Common myeloid progenitor, CD34-positive (primary cell): ENCODE data around the gene RHOH.

ENCODE experiments used
- CTCF ChIA-PET: fragments of 350-600 bp; sonication (Branson Sonifier 250); formaldehyde crosslinking; loops from one replicate; lab custom pipeline; 2021; ENCODE audit warnings: antibody characterized with exemption; lab: Charles Lee
- POLR2A ChIA-PET: fragments of 350-600 bp; sonication (Branson Sonifier 250); formaldehyde crosslinking; loops from one replicate; lab custom pipeline; 2021; ENCODE audit warnings: antibody characterized with exemption; lab: Charles Lee
- DNase-seq, 3 donors: peaks; one replicate each; pipeline versions ENCODE4 v3.0.0 to v3.0.0-alpha.2; 2013
- H3K27ac ChIP-seq, 2 experiments: 1 replicate in 1 of 2; 2 replicates in 1 of 2; pipeline ENCODE4 v1.7.0; 2013; ENCODE audit warnings: inconsistent platforms in 2 of 2, low read length in 2 of 2, mild to moderate bottlenecking in 2 of 2, low read depth in 1 of 2, moderate library complexity in 1 of 2; ENCODE audit not compliant: severe bottlenecking in 2 of 2, insufficient read depth in 1 of 2, poor library complexity in 1 of 2
- H3K27me3 ChIP-seq, 5 experiments: replicated peaks in 2 of 5; 1 replicate in 3 of 5; 2 replicates in 2 of 5; pipeline versions ENCODE4 v1.6.1 to v1.7.0; 2013; ENCODE audit warnings: low read length in 4 of 5, mild to moderate bottlenecking in 2 of 5, moderate library complexity in 2 of 5, inconsistent platforms in 1 of 5; ENCODE audit not compliant: insufficient read depth in 5 of 5, control insufficient read depth in 4 of 5
- H3K36me3 ChIP-seq, 4 experiments: 1 replicate in 2 of 4; 2 replicates in 2 of 4; pipeline versions ENCODE4 v1.6.1 to v1.7.0; 2013; ENCODE audit warnings: low read length in 3 of 4, control low read depth in 1 of 4, mild to moderate bottlenecking in 1 of 4; ENCODE audit not compliant: control insufficient read depth in 4 of 4, insufficient read depth in 4 of 4
- H3K4me1 ChIP-seq, 4 experiments: 1 replicate in 3 of 4; 2 replicates in 1 of 4; pipeline versions ENCODE4 v1.6.1 to v1.7.1; 2013; ENCODE audit warnings: low read length in 3 of 4, mild to moderate bottlenecking in 3 of 4, control low read depth in 1 of 4, inconsistent platforms in 1 of 4, moderate library complexity in 1 of 4; ENCODE audit not compliant: control insufficient read depth in 4 of 4, insufficient read depth in 4 of 4; ENCODE audit errors: control extremely low read depth in 1 of 4
- H3K4me3 ChIP-seq, 7 experiments: 1 replicate in 4 of 7; 2 replicates in 3 of 7; pipeline versions ENCODE4 v1.5.1 to v1.7.0; 2013; ENCODE audit warnings: mild to moderate bottlenecking in 7 of 7, low read length in 6 of 7, moderate library complexity in 6 of 7, inconsistent platforms in 2 of 7, low read depth in 2 of 7, control low read depth in 1 of 7; ENCODE audit not compliant: insufficient read depth in 4 of 7, control insufficient read depth in 1 of 7; ENCODE audit errors: extremely low read depth in 1 of 7
- H3K9me3 ChIP-seq, 5 experiments: 1 replicate in 4 of 5; 2 replicates in 1 of 5; pipeline versions ENCODE4 v1.6.1 to v1.7.1; 2013; ENCODE audit warnings: low read length in 4 of 5, mild to moderate bottlenecking in 2 of 5, inconsistent platforms in 1 of 5, low read depth in 1 of 5, moderate library complexity in 1 of 5; ENCODE audit not compliant: control insufficient read depth in 4 of 5, insufficient read depth in 2 of 5; ENCODE audit errors: control extremely low read depth in 1 of 5
- WGBS: methylation state at CpG from one replicate; pipeline ENCODE4 v1.1.5; 2013; ENCODE audit not compliant: insufficient coverage; 5-methylcytosine and 5-hydroxymethylcytosine counted together

RHOH gene

GRCh38 chr4:40241026-40241425, 44.2 kb downstream of the RHOH start:
- H3K4me3 ChIP-seq: no peak overlapping the region
- WGBS: 71% methylated on average over 4 of the region's 4 CpGs
- peak overlapping the region; percentile 16 to 52 for H3K27ac ChIP-seq
- no peaks in the 10 kb centered on the region for H3K9me3 ChIP-seq
- ChIA-PET CTCF (interaction anchor here (1.5 to 2.4 kb wide), 3 partner anchors 9 to 46 kb away, joined by 3 to 12 read pairs (median 4); no protein-coding TSS in a partner anchor), POLR2A (no interaction called here)
- H3K27me3 ChIP-seq: no peaks in the 10 kb centered on the region
- no peak for DNase-seq
- peaks cover 12 to 34% (median 23%) of the 10 kb centered on the region in 4 experiments for H3K36me3 ChIP-seq
- H3K4me1 ChIP-seq: peaks cover 13 to 61% (median 55%) of the 10 kb centered on the region in 4 experiments

DNA sequence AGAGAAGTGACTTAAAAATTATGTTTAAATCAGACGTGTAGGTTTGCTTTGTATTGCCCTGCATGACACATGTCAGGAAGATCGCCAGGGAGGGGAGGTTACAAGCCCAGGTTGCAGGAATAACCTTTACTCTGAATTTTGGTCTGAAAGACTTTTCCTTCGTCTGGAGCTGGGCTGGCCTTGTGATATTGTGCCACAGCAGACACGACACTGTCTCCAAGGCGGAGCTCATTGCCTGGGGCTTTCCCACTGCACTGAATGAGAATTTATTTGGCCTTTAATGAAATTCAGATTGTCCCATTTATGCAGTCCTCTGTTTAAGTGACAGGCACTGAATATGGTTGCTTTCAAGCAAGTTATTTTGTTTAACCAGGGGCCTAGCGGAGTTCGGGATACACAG, 45.1 kb downstream of the RHOH start:
- H3K27ac ChIP-seq: peak overlapping the region in 1 of 2 experiments; percentile 52
- peak overlapping the region in 3 of 7 experiments; percentile 10 to 53 (median 36) for H3K4me3 ChIP-seq
- peaks cover 16 to 37% (median 31%) of the 10 kb centered on the region in 4 experiments for H3K36me3 ChIP-seq
- no peaks in the 10 kb centered on the region for H3K9me3 ChIP-seq
- POLR2A ChIA-PET: interaction anchor here (1.4 kb wide), 1 partner anchor 66 kb away, joined by 5 read pairs; no protein-coding TSS in a partner anchor
- DNase-seq: peak in 2 of 3 donors; percentile 49 to 50
- CTCF ChIA-PET: interaction anchor here (0.6 to 2.4 kb wide), 6 partner anchors 10 to 67 kb away, joined by 3 to 12 read pairs (median 4); no protein-coding TSS in a partner anchor
- peaks cover 13 to 62% (median 54%) of the 10 kb centered on the region in 4 experiments for H3K4me1 ChIP-seq
- WGBS: 56% methylated on average over 7 of the region's 7 CpGs
- H3K27me3 ChIP-seq: no peaks in the 10 kb centered on the region

DNA sequence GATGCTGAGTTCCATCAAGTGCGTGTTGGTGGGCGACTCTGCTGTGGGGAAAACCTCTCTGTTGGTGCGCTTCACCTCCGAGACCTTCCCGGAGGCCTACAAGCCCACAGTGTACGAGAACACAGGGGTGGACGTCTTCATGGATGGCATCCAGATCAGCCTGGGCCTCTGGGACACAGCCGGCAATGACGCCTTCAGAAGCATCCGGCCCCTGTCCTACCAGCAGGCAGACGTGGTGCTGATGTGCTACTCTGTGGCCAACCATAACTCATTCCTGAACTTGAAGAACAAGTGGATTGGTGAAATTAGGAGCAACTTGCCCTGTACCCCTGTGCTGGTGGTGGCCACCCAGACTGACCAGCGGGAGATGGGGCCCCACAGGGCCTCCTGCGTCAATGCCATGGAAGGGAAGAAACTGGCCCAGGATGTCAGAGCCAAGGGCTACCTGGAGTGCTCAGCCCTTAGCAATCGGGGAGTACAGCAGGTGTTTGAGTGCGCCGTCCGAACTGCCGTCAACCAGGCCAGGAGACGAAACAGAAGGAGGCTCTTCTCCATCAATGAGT, 46.6 kb downstream of the RHOH start:
- no peak overlapping the region for H3K4me3 ChIP-seq
- DNase-seq: no peak
- peaks cover 10 to 58% (median 48%) of the 10 kb centered on the region in 4 experiments for H3K4me1 ChIP-seq
- H3K27ac ChIP-seq: peak overlapping the region in 1 of 2 experiments; percentile 52
- POLR2A ChIA-PET: interaction anchor here (0.5 to 1.4 kb wide), 3 partner anchors 46 to 68 kb away, joined by 3 to 5 read pairs (median 3); no protein-coding TSS in a partner anchor
- H3K9me3 ChIP-seq: no peaks in the 10 kb centered on the region
- H3K36me3 ChIP-seq: peaks cover 16 to 42% (median 31%) of the 10 kb centered on the region in 4 experiments
- CTCF ChIA-PET: interaction anchor here (1.8 to 2.4 kb wide), 2 partner anchors 11 to 64 kb away, joined by 11 to 12 read pairs; no protein-coding TSS in a partner anchor
- 96% methylated on average over 19 of the region's 19 CpGs for WGBS
- H3K27me3 ChIP-seq: no peaks in the 10 kb centered on the region

GRCh38 chr4:40244606-40245005, 47.8 kb downstream of the RHOH start:
- no peaks in the 10 kb centered on the region for H3K9me3 ChIP-seq
- no peak overlapping the region for H3K4me3 ChIP-seq
- ChIA-PET POLR2A (no interaction called here), CTCF (interaction anchor here (0.6 to 1.3 kb wide), 3 partner anchors 21 to 65 kb away, joined by 3 read pairs; no protein-coding TSS in a partner anchor)
- DNase-seq: no peak
- peaks cover 9 to 48% (median 41%) of the 10 kb centered on the region in 4 experiments for H3K4me1 ChIP-seq
- no peaks in the 10 kb centered on the region for H3K27me3 ChIP-seq
- no peak overlapping the region for H3K27ac ChIP-seq
- H3K36me3 ChIP-seq: peaks cover 16 to 39% (median 27%) of the 10 kb centered on the region in 4 experiments
- WGBS: 100% methylated on average over 1 of the region's 2 CpGs

DNA sequence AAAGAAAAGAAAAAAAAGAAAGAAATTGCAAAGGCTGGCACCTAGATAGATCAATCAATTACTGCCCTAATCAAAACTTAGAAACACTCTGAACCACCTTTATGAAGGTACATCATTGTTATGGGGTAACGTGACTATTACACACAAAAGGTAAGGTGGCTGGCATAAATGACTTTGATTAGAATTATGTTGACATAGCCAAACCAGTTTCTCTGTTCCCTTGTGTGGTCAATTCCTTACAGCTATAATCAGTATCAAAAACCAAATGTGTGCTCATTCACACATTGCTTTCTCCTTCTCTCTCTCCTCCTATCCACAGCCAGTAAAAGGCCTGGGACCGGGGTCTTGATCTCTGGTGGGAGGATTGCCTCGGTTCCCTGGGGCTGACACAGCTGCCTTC, 48.7 kb downstream of the RHOH start:
- no peak overlapping the region for H3K27ac ChIP-seq
- H3K9me3 ChIP-seq: no peaks in the 10 kb centered on the region
- CTCF ChIA-PET: interaction anchor here (0.6 to 1.3 kb wide), 3 partner anchors 20 to 64 kb away, joined by 3 read pairs; no protein-coding TSS in a partner anchor
- DNase-seq: no peak
- peaks cover 16 to 39% (median 27%) of the 10 kb centered on the region in 4 experiments for H3K36me3 ChIP-seq
- 100% methylated on average over 3 of the region's 3 CpGs for WGBS
- POLR2A ChIA-PET: no interaction called here
- H3K27me3 ChIP-seq: no peaks in the 10 kb centered on the region
- H3K4me1 ChIP-seq: peaks cover 9 to 40% (median 39%) of the 10 kb centered on the region in 4 experiments
- no peak overlapping the region for H3K4me3 ChIP-seq

GRCh38 chr4:40246011-40246900, 49.4 kb downstream of the RHOH start:
- ChIA-PET CTCF (no interaction called here), POLR2A (no interaction called here)
- H3K9me3 ChIP-seq: no peaks in the 10 kb centered on the region
- peaks cover 9 to 37% (median 35%) of the 10 kb centered on the region in 4 experiments for H3K4me1 ChIP-seq
- WGBS: 96% methylated on average over 5 of the region's 9 CpGs
- peak overlapping the region in 1 of 2 experiments; percentile 3 for H3K27ac ChIP-seq
- no peak for DNase-seq
- peaks cover 16 to 39% (median 27%) of the 10 kb centered on the region in 4 experiments for H3K36me3 ChIP-seq
- no peaks in the 10 kb centered on the region for H3K27me3 ChIP-seq
- no peak overlapping the region for H3K4me3 ChIP-seq
